GM21576 (cell line): ENCODE results near the gene UCP2.
"Not testable (repeated sequence)": the region's sequence is repeated elsewhere in the genome, so short reads cannot be mapped to it uniquely, and the experiment has no call there.

Experiments used
- ATAC-seq: cut with Tn5 transposase; IDR thresholded peaks from one replicate; pipeline ENCODE4 v1.9.1; 2021; ENCODE audit warnings: mild to moderate bottlenecking, moderate library complexity; ENCODE audit not compliant: unreplicated experiment

UCP2 gene

GRCh38 chr11:73996161-73996747, 13.6 kb upstream of the UCP2 start:
- ATAC-seq = no peak

DNA sequence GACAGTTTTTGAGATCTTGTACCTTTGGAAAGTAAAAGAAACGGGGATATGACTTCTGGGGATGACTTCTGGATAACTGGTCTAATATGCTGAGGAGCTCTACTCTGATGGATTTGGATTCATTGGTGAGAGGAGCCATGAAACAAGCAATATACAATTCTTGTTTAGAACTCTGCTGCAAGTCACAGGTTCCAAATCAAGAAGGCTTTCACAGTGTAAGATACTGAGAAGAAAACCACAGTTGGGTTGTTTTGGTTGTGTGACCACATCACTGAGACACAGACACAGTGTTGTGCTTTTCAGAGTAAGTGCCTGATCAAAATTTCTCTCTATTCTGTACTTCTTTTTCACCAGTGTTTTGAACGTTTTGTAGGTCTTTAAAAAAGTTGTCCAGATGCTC, 13.1 kb upstream of the UCP2 start:
- no peak for ATAC-seq

GRCh38 chr11:73995247-73995646, 12.6 kb upstream of the UCP2 start:
- ATAC-seq = no peak

DNA sequence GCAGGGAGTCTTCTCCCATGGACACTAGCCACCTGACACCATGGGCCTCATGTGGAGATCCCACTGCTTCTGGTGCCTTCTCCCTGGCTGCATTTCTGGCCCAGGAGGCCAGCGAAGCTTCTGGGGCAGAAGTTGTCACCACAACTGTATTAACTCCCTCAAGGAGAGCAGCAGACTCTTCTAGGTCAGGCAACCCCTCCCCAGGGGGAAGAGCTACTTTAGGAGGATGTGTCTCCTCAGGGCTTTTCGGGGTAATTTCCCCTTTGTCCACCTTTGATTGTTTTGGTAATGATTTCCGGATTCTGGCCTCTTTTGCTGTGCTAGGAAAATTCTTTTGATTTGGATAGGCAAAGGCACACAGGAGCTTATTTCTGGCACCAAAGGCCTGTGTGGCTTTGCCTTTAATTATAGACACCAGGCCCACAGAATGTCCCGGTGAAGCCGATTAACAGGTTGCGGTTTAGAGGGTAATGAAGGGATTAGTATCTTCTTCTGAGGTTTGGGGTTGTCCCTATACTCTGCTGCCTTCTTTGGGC, 8.9 kb upstream of the UCP2 start:
- no peak for ATAC-seq

DNA sequence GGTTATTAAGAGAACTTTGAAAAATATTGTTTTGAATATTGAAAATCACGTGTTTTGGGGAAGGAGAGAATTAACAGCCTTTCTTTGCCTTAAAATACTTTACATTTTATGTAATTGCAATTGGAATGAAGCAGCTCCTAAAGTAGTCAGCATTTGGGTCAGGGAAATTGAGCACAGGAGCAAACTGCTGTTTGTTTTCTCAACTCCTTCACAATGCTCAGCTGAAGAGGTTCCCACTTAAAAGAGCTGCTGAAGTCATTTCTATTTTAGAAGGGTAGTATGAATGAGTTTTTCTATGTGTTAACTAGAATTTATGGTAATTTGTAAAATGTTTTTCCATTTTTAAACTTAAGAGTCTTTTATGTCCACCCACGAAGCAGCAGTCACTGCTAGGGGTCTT, 8.1 kb upstream of the UCP2 start:
- ATAC-seq = no peak

DNA sequence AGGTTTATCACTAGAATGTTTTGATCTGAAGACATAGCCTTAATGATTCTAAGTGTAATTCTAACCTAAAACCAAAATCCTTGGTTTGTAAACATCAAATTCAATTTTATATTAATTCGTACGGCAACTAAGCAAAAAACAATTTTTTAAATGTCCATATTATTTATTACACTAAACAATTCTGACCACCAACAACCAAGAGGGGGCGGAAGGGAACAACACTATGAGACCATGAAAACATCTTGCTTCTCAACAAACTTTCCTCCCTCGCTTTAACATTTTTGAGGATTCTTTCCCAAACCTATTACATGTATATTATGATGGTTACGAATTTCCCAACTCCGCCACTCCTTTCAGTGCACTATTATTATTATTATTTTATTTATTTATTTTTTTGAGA, 6.5 kb upstream of the UCP2 start:
- no peak for ATAC-seq

- no peak for ATAC-seq
These were observed 5.6 kb upstream of the UCP2 start for GRCh38 chr11:73988227-73988626.

DNA sequence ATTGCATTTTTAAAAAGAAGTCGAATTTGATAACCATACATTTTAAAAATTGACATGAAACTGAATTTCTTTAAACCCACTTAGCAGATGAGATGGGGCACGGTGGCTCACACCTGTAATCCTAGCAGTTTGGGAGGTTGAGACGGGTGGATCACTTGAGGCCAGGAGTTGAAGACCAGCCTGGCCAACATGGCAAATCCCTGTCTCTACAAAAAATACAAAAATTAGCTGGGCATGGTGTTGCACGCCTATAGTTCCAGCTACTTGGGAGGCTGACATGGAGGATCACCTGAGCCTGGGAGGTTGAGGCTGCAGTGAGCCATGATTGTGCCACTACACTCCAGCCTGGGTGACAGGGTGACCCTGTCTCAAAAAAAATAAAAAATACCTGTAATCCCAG, 3.0 kb upstream of the UCP2 start:
- ATAC-seq = not testable (repeated sequence)

DNA sequence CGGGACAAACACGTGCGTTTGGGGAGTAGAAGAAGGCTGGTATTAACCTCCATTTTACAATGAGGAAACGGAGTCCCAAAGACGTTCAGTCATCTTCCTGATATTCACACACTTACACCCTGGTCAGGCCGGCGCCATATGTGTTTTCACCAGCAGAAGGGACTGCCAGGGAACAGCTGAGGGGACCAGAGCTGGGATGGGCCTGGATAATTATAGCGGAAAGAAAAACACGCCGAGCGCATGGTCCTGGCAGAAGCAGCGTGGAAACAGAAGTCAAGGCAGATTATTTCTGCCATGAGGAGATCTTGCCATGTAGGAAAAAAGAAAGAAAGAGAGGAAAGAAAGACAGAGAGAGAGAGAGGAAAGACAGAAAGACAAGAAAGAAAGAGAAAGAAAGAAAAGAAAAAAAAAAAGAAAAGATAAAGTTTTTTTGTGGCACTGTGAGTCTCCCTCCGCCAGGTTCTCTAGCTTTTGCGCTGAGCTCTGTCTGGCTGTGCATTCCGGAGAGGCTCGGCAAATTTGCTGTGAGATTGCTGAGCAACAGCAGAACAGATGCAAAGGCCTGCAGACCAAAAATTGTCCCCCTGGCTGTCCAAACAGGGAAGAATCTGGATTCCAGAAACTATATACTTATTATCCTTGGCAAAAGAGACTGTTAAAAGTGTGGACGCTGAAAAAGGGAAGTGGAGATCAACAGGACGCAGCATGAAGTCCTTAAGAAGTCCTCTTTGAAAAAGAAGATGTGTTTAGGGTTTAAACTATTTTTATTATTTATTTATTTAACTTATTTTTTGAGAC, 1.3 kb upstream of the UCP2 start:
- no peak for ATAC-seq

DNA sequence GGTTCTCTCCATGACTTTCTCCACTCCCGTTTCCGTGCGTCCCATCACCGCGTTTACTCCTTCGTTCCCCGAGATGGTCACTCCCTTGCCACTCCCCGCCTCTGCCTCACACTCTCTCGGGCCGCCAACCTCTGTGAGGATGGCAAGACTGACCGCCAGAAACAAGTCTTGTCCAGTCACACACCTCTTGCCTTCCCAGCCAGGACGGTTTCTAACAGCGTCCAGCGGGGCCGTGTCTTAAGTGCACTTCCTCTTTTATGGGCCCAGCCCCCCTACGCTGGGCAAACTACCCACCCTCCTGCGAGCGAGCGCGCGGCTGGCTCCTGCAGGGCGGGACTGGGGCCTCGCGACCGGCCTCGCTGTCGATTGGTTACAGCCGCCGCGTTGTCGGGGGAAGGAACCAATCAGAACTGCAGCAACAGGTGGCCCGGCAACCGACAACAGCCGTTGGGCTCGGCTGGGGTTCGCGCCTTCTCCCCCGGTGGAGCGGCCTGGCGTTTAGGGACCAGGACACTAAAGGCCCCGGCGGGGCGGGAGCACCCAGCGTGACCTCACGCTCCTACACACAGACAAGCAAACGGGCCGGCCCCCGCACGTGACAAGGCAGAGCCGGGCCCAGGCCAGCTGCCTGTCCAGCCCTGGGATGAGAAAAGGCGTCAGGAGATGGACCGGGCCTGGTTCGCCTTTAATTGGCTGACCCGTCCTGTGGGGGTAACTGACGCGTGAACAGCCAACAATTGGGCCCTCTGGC, 522 bp upstream of the UCP2 start:
- peak; percentile 71 for ATAC-seq

DNA sequence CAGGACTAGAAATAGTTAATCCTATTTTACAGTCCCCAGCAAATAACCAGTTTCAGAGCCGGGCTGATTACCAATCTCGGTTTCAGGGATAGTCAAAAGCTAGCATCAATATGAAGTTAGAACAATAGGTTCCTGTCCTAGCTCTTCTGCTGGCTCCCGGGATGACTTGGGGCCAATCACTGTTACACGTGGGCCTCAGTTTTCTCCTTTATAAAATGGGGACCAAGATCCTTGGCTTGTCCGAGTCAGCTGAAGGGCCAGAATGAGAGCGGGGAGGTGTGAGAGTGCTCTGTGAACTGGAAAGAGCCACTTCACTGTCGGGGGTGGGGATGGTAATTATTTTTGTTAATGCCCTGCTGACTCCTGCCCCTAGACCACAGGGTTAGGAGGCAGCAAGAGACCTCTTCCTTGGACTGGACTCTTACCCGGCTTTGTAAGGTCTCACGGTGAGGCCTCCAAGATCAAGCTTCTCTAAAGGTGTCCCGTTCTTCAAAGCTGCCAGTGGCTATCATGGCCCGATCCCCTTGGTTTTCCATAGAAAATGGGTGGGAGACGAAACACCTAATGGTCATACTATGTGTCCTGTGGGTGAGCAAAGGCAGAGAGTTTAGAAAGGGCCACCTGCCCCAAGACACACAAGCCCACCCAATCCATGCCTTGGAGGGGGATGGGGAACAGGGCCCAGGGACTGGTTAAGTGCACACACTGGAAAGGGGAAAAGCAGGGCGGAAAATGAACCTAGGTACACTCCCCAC, 1.4 kb downstream of the UCP2 start:
- no peak for ATAC-seq

DNA sequence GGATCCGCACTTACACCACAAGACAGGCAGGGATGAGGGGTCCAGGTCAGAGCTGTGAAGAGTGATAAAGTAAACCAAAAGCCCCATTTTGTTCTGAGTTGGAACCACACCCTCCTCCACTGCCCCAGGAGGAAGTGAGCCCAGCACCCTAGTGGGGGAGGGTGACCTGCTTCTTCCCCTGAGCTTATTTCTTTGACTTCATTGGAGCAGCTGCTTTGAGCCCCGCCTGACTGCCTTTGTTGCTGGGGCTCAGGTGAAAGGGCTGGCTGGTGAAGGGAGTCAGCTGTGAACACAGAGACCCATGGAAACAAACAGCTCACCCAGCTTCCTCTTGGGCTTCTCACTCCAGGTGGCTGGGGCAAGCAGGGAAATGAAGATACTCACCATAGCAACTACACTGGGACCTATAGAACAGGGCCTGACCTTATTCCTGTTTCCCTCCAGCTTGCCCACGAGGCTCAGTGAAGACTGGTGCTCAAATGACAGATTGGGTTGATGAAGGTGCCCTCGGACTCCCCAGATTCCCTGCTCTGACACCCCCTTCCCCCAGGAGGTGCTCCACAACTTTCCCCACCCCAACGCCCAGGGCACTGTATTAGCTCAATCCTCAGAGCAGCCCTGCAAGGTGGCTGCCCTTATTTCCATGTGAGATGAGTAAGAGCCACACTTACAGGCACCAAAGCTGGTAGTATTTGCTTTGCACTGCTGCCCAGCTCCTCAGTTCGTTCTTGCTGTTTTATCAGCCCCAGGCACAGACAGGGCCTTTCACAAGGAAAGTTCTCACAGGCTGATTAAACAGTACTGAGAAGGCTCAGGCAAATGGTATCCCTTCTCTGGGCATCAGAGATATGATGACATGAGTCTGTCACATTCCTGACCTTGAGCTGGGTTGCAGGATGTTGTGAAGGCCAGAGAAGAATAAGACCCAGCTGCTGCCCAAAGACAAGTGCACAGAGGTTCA, 2.4 kb downstream of the UCP2 start:
- peak; percentile 49 for ATAC-seq

GRCh38 chr11:73978576-73979086, 4.0 kb downstream of the UCP2 start:
- no peak for ATAC-seq

DNA sequence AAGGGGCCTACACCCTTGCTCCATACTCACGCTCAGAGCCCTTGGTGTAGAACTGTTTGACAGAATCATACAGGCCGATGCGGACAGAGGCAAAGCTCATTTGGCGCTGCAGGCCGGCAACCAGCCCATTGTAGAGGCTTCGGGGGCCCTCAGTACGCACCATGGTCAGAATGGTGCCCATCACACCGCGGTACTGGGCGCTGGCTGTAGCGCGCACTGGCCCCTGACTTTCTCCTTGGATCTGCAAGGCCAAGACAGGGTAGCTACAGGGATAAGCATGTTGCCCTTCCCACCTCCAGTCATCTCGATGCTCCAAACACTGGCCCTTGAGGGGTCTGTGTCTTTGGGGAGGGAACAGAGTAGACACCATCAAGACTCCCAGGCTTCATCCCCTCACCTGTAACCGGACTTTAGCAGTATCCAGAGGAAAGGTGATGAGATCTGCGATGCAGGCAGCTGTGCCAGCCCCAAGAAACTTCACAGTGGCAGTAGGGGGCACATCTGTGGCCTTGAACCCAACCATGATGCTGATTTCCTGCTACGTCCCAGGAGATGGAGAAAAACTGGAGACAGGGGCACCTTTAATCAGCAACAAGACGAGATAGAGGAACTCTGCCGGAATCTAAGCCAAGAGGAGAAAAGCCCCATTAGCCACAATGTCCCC, 4.7 kb downstream of the UCP2 start:
- ATAC-seq = no peak

- no peak for ATAC-seq
These were observed 6.0 kb downstream of the UCP2 start for GRCh38 chr11:73976451-73977151.

GRCh38 chr11:73975479-73975757, 7.2 kb downstream of the UCP2 start:
- ATAC-seq = no peak

- ATAC-seq = no peak
These were observed 7.8 kb downstream of the UCP2 start for GRCh38 chr11:73974604-73975478.
